ENCODE results near the gene PLA2G6. TPM values are rescaled to one million over a fixed set of nuclear protein-coding genes. Genes with fewer than 3 reads are reported as not detected.

PLA2G6 gene
- total RNA-seq, 2 donors from 2014 or later: 60.6 to 60.7 TPM

GRCh38 chr22:38081636-38081940 is 100.0 kb downstream of the PLA2G6 start:
- DNase-seq: no peak
- Mint-ChIP-seq H3K36me3 (ENCODE audit: low read depth) (no peaks in the 10 kb centered on the region), H3K9me3 (no peaks in the 10 kb centered on the region), H3K4me1 (peaks cover 4% of the 10 kb centered on the region), H3K4me3 (no peak overlapping the region), H3K27ac (no peak overlapping the region), H3K27me3 (ENCODE audit: insufficient read depth) (peaks cover 39% of the 10 kb centered on the region)
- peaks cover 27% of the 10 kb centered on the region for H3K27me3 ChIP-seq (ENCODE audit: control insufficient read depth, insufficient read depth, low read length, poor library complexity, severe bottlenecking)
- no peaks in the 10 kb centered on the region for H3K36me3 ChIP-seq (ENCODE audit: control insufficient read depth, insufficient read depth, low read length)
- H3K4me3 ChIP-seq (ENCODE audit: low read length): no peak overlapping the region
- peaks cover 7% of the 10 kb centered on the region for H3K4me1 ChIP-seq (ENCODE audit: control insufficient read depth, insufficient read depth, low read length)
- H3K9ac ChIP-seq (ENCODE audit: extremely low read depth, low read length, poor library complexity, severe bottlenecking): no peak overlapping the region
- WGBS, 2 experiments (ENCODE audit: insufficient coverage in 1 of 2, insufficient read length in 1 of 2): 43 to 52% methylated on average over 15 to 17 of the region's 17 CpGs
- no peaks in the 10 kb centered on the region for H3K9me3 ChIP-seq (ENCODE audit: control insufficient read depth, low read length)
- H3K27ac ChIP-seq (ENCODE audit: low read depth, low read length): no peak overlapping the region
- TF ChIP-seq, protein P1, sequence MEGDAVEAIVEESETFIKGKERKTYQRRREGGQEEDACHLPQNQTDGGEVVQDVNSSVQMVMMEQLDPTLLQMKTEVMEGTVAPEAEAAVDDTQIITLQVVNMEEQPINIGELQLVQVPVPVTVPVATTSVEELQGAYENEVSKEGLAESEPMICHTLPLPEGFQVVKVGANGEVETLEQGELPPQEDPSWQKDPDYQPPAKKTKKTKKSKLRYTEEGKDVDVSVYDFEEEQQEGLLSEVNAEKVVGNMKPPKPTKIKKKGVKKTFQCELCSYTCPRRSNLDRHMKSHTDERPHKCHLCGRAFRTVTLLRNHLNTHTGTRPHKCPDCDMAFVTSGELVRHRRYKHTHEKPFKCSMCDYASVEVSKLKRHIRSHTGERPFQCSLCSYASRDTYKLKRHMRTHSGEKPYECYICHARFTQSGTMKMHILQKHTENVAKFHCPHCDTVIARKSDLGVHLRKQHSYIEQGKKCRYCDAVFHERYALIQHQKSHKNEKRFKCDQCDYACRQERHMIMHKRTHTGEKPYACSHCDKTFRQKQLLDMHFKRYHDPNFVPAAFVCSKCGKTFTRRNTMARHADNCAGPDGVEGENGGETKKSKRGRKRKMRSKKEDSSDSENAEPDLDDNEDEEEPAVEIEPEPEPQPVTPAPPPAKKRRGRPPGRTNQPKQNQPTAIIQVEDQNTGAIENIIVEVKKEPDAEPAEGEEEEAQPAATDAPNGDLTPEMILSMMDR (conservative IDR thresholded peaks at IDR 0.05): no peak

GRCh38 chr22:38080850-38081635 is 100.6 kb downstream of the PLA2G6 start:
- H3K4me1 ChIP-seq (ENCODE audit: control insufficient read depth, insufficient read depth, low read length): peaks cover 7% of the 10 kb centered on the region
- H3K27ac Mint-ChIP-seq: no peak overlapping the region
- TF ChIP-seq, protein P1 (conservative IDR thresholded peaks at IDR 0.05): peak; percentile 7
- 19 to 27% methylated on average over 78 to 110 of the region's 110 CpGs for WGBS, 2 experiments (ENCODE audit: insufficient coverage in 1 of 2, insufficient read length in 1 of 2)
- no peaks in the 10 kb centered on the region for H3K36me3 ChIP-seq (ENCODE audit: control insufficient read depth, insufficient read depth, low read length)
- H3K9ac ChIP-seq (ENCODE audit: extremely low read depth, low read length, poor library complexity, severe bottlenecking): no peak overlapping the region
- no peak overlapping the region for H3K4me3 ChIP-seq (ENCODE audit: low read length)
- H3K4me3 Mint-ChIP-seq: no peak overlapping the region
- H3K9me3 ChIP-seq (ENCODE audit: control insufficient read depth, low read length): no peaks in the 10 kb centered on the region
- DNase-seq: peak; percentile 82
- H3K27ac ChIP-seq (ENCODE audit: low read depth, low read length): no peak overlapping the region
- H3K9me3 Mint-ChIP-seq: no peaks in the 10 kb centered on the region
- H3K27me3 ChIP-seq (ENCODE audit: control insufficient read depth, insufficient read depth, low read length, poor library complexity, severe bottlenecking): peaks cover 27% of the 10 kb centered on the region
- H3K36me3 Mint-ChIP-seq (ENCODE audit: low read depth): no peaks in the 10 kb centered on the region
- peaks cover 39% of the 10 kb centered on the region for H3K27me3 Mint-ChIP-seq (ENCODE audit: insufficient read depth)
- H3K4me1 Mint-ChIP-seq: peaks cover 4% of the 10 kb centered on the region

GRCh38 chr22:38080474-38080849 is 101.2 kb downstream of the PLA2G6 start:
- 93 to 98% methylated on average over 7 to 11 of the region's 11 CpGs for WGBS, 2 experiments (ENCODE audit: insufficient coverage in 1 of 2, insufficient read length in 1 of 2)
- H3K36me3 ChIP-seq (ENCODE audit: control insufficient read depth, insufficient read depth, low read length): no peaks in the 10 kb centered on the region
- Mint-ChIP-seq H3K27ac (no peak overlapping the region), H3K4me3 (no peak overlapping the region), H3K27me3 (ENCODE audit: insufficient read depth) (peaks cover 39% of the 10 kb centered on the region), H3K9me3 (no peaks in the 10 kb centered on the region), H3K36me3 (ENCODE audit: low read depth) (peaks cover 2% of the 10 kb centered on the region), H3K4me1 (peaks cover 4% of the 10 kb centered on the region)
- TF ChIP-seq, protein P1 (conservative IDR thresholded peaks at IDR 0.05): no peak
- H3K4me1 ChIP-seq (ENCODE audit: control insufficient read depth, insufficient read depth, low read length): peaks cover 7% of the 10 kb centered on the region
- H3K27me3 ChIP-seq (ENCODE audit: control insufficient read depth, insufficient read depth, low read length, poor library complexity, severe bottlenecking): peaks cover 27% of the 10 kb centered on the region
- no peak for DNase-seq
- no peak overlapping the region for H3K4me3 ChIP-seq (ENCODE audit: low read length)
- no peak overlapping the region for H3K27ac ChIP-seq (ENCODE audit: low read depth, low read length)
- no peak overlapping the region for H3K9ac ChIP-seq (ENCODE audit: extremely low read depth, low read length, poor library complexity, severe bottlenecking)
- no peaks in the 10 kb centered on the region for H3K9me3 ChIP-seq (ENCODE audit: control insufficient read depth, low read length)
